Neural progenitor cell (in vitro differentiated cells): ENCODE results near the gene RNF114. TPM values are rescaled to one million over a fixed set of nuclear protein-coding genes. Genes with fewer than 3 reads are reported as not detected.
A peak's percentile ranks its signal among the peaks of the same experiment; 100 is the strongest.

Experiments
- DNase-seq: peaks from one replicate; pipeline ENCODE4 v3.0.0-alpha.2; 2016; ENCODE audit warnings: low spot score
- H2AFZ ChIP-seq: fragments of 200-600 bp; sonication (generic); replicated peaks from 2 replicates; pipeline ENCODE4 v1.6.1; 2016; ENCODE audit warnings: antibody characterized with exemption
- H3F3A ChIP-seq: fragments of 200-600 bp; sonication (generic); 2 replicates; pipeline ENCODE4 v1.6.1; 2016; ENCODE audit warnings: antibody characterized with exemption, low read depth
- H3K27ac ChIP-seq: fragments of 200-600 bp; sonication (generic); 2 replicates; pipeline ENCODE4 v1.5.1; 2016; ENCODE audit warnings: mild to moderate bottlenecking
- H3K27me3 ChIP-seq: fragments of 200-600 bp; sonication (generic); 2 replicates; pipeline ENCODE4 v1.6.1; 2016; ENCODE audit warnings: mild to moderate bottlenecking, moderate library complexity
- H3K36me3 ChIP-seq: fragments of 200-600 bp; sonication (generic); 2 replicates; pipeline ENCODE4 v1.5.1; 2016
- H3K4me1 ChIP-seq: fragments of 200-600 bp; sonication (generic); 2 replicates; pipeline ENCODE4 v1.6.1; 2016; ENCODE audit warnings: mixed run types
- H3K4me2 ChIP-seq: fragments of 200-600 bp; sonication (generic); 2 replicates; pipeline ENCODE4 v1.6.1; 2016
- H3K4me3 ChIP-seq: fragments of 200-600 bp; sonication (generic); 2 replicates; pipeline ENCODE4 v1.5.1; 2016
- H3K79me2 ChIP-seq: fragments of 200-600 bp; sonication (generic); 2 replicates; pipeline ENCODE4 v1.6.1; 2016; ENCODE audit warnings: low read depth
- H3K9ac ChIP-seq: fragments of 200-600 bp; sonication (generic); 2 replicates; pipeline ENCODE4 v1.6.1; 2016
- H3K9me3 ChIP-seq: fragments of 200-600 bp; sonication (generic); 2 replicates; pipeline ENCODE4 v1.5.1; 2016; ENCODE audit warnings: low read depth
- H4K20me1 ChIP-seq: fragments of 200-600 bp; sonication (generic); 2 replicates; pipeline ENCODE4 v1.6.1; 2016; ENCODE audit warnings: low read depth
- H3K27ac Mint-ChIP-seq: 3 replicates; pipeline ENCODE4 v1.8.0; 2021; ENCODE audit warnings: mixed read lengths
- H3K27me3 Mint-ChIP-seq: 2 replicates; pipeline ENCODE4 v1.8.0; 2022; ENCODE audit warnings: low read depth, mild to moderate bottlenecking, inconsistent platforms, moderate library complexity, mixed read lengths; ENCODE audit not compliant: insufficient read depth
- H3K36me3 Mint-ChIP-seq: 3 replicates; pipeline ENCODE4 v1.8.0; 2021; ENCODE audit warnings: mixed read lengths
- H3K4me1 Mint-ChIP-seq: 3 replicates; pipeline ENCODE4 v1.8.0; 2021; ENCODE audit warnings: mixed read lengths
- H3K4me3 Mint-ChIP-seq: 3 replicates; pipeline ENCODE4 v1.8.0; 2021; ENCODE audit warnings: mild to moderate bottlenecking, moderate library complexity, mixed read lengths
- H3K9me3 Mint-ChIP-seq: 3 replicates; pipeline ENCODE4 v1.8.0; 2020; ENCODE audit warnings: mixed read lengths
- CTCF ChIP-seq: fragments of 200-600 bp; sonication (generic); IDR thresholded peaks from 2 replicates; pipeline ENCODE4 v1.5.1; 2017; ENCODE audit warnings: antibody characterized with exemption, mild to moderate bottlenecking
- EZH2 ChIP-seq: fragments of 200-600 bp; sonication (generic); IDR thresholded peaks from 2 replicates; pipeline ENCODE4 v1.6.1; 2017; ENCODE audit warnings: antibody characterized with exemption, mild to moderate bottlenecking, moderate library complexity
- EZH2phosphoT487 ChIP-seq: fragments of 200-600 bp; sonication (generic); IDR thresholded peaks from 2 replicates; pipeline ENCODE4 v1.6.1; 2017; ENCODE audit warnings: antibody characterized with exemption
- total RNA-seq: library from RNA; depleted of rRNA; stranded (reverse); fragments of >200 nt; gene quantifications from 2 replicates; pipeline ENCODE4 v1.2.3, GENCODE V29; 2015; ENCODE audit warnings: low replicate concordance

Gene RNF114
- total RNA-seq, 1 donor from 2014 or later = 41.3 TPM

DNA sequence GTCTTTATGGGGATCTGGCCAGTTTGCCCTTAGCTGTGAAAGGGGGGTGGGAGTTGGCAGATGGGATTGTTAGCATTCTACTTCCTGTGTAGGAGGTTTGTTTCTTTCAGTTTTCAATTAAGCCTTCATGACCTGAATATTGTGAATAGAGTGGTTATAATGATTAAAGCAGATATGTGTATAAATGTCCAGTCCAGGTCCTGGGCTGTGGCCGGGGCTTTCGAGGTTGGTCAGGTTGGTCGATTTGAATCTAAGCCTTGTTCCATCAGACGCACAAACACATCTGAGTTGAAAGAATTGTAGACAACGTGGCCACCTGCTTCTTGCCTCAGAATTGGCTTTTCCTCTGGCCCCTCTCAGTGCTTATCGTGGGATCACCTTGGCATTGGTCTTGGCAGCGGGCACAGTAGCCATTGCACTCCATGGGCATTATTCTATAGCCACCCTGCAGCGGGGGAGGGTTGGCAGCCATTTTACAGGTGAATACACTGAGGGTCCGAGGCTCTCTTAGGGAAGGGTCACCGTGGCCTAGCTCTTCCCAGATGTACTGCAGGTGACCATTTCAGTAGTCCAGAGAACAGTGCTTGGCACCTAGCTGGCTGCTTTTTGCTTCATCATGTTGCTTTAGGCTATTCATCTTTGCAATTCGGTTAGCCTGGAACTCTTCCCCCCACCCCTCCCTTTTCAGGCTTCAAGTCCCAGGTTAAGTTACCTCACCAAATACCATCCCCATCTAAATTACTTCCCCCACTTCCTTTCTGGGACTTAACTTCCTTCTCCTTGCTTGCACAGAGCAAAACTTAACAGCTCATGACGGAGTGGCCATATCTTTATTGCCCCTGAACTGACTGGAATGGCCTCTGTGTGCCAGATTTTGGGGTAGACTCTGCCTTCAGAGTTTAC is 1.1 kb downstream of the RNF114 start:
- H3K4me3 ChIP-seq = peak overlapping the region; percentile 92
- no peaks in the 10 kb centered on the region for H3K27me3 ChIP-seq
- H3K27me3 Mint-ChIP-seq = no peaks in the 10 kb centered on the region
- no peaks in the 10 kb centered on the region for H3K9me3 ChIP-seq
- no peaks in the 10 kb centered on the region for H3K9me3 Mint-ChIP-seq
- no peaks in the 10 kb centered on the region for H3F3A ChIP-seq
- H3K4me2 ChIP-seq = peak overlapping the region; percentile 80
- no peak overlapping the region for H2AFZ ChIP-seq
- H3K79me2 ChIP-seq = peaks cover 60% of the 10 kb centered on the region
- H4K20me1 ChIP-seq = peaks cover 29% of the 10 kb centered on the region
- TF ChIP-seq CTCF = no peak
- no peak for TF ChIP-seq EZH2phosphoT487
- TF ChIP-seq EZH2 = no peak
- no peak overlapping the region for H3K27ac ChIP-seq
- no peak overlapping the region for H3K27ac Mint-ChIP-seq
- peaks cover 28% of the 10 kb centered on the region for H3K4me1 Mint-ChIP-seq
- DNase-seq = no peak
- H3K9ac ChIP-seq = peak overlapping the region; percentile 64
- H3K4me1 ChIP-seq = peaks cover 15% of the 10 kb centered on the region
- peak overlapping the region; percentile 99 for H3K4me3 Mint-ChIP-seq
- peaks cover 10% of the 10 kb centered on the region for H3K36me3 Mint-ChIP-seq
- no peaks in the 10 kb centered on the region for H3K36me3 ChIP-seq

- no peak overlapping the region for H2AFZ ChIP-seq
- peaks cover 71% of the 10 kb centered on the region for H3K79me2 ChIP-seq
- no peaks in the 10 kb centered on the region for H3K36me3 ChIP-seq
- peaks cover 28% of the 10 kb centered on the region for H3K4me1 Mint-ChIP-seq
- H3K9ac ChIP-seq = no peak overlapping the region
- H3K27me3 ChIP-seq = no peaks in the 10 kb centered on the region
- TF ChIP-seq EZH2 (no peak), EZH2phosphoT487 (no peak)
- H3K27ac ChIP-seq = no peak overlapping the region
- peak overlapping the region; percentile 80 for H3K4me2 ChIP-seq
- peak overlapping the region; percentile 92 for H3K4me3 ChIP-seq
- peaks cover 15% of the 10 kb centered on the region for H3K4me1 ChIP-seq
- H3K9me3 Mint-ChIP-seq = no peaks in the 10 kb centered on the region
- H3K36me3 Mint-ChIP-seq = peaks cover 10% of the 10 kb centered on the region
- H3K4me3 Mint-ChIP-seq = peak overlapping the region; percentile 71
- no peak for DNase-seq
- H3F3A ChIP-seq = no peaks in the 10 kb centered on the region
- peaks cover 34% of the 10 kb centered on the region for H4K20me1 ChIP-seq
- H3K9me3 ChIP-seq = no peaks in the 10 kb centered on the region
- H3K27me3 Mint-ChIP-seq = no peaks in the 10 kb centered on the region
- H3K27ac Mint-ChIP-seq = no peak overlapping the region
Observed at GRCh38 chr20:49938173-49939163, 2.3 kb downstream of the RNF114 start.

GRCh38 chr20:49941456-49941855 is 5.3 kb downstream of the RNF114 start:
- Mint-ChIP-seq H3K27me3 (no peaks in the 10 kb centered on the region), H3K27ac (peak overlapping the region; percentile 58), H3K9me3 (no peaks in the 10 kb centered on the region), H3K4me1 (peaks cover 25% of the 10 kb centered on the region), H3K4me3 (no peak overlapping the region), H3K36me3 (peaks cover 20% of the 10 kb centered on the region)
- Histone ChIP-seq H3K4me1 (peaks cover 15% of the 10 kb centered on the region), H3K9me3 (no peaks in the 10 kb centered on the region), H3F3A (no peaks in the 10 kb centered on the region), H2AFZ (no peak overlapping the region), H3K36me3 (peaks cover 5% of the 10 kb centered on the region), H3K4me2 (no peak overlapping the region), H3K4me3 (no peak overlapping the region), H3K9ac (no peak overlapping the region), H3K27ac (no peak overlapping the region), H3K27me3 (no peaks in the 10 kb centered on the region), H3K79me2 (peaks cover 77% of the 10 kb centered on the region), H4K20me1 (peaks cover 34% of the 10 kb centered on the region)
- TF ChIP-seq EZH2 = no peak
- DNase-seq = no peak

- no peak overlapping the region for H3K27ac Mint-ChIP-seq
- Histone ChIP-seq H3K4me2 (no peak overlapping the region), H3K27ac (no peak overlapping the region), H3F3A (no peaks in the 10 kb centered on the region), H3K4me1 (peaks cover 12% of the 10 kb centered on the region), H4K20me1 (peaks cover 25% of the 10 kb centered on the region), H3K9ac (no peak overlapping the region), H2AFZ (no peak overlapping the region), H3K4me3 (no peak overlapping the region), H3K79me2 (peaks cover 69% of the 10 kb centered on the region), H3K27me3 (no peaks in the 10 kb centered on the region), H3K36me3 (peaks cover 10% of the 10 kb centered on the region), H3K9me3 (no peaks in the 10 kb centered on the region)
- H3K36me3 Mint-ChIP-seq = peaks cover 23% of the 10 kb centered on the region
- no peak overlapping the region for H3K4me3 Mint-ChIP-seq
- peaks cover 18% of the 10 kb centered on the region for H3K4me1 Mint-ChIP-seq
- TF ChIP-seq EZH2 = no peak
- TF ChIP-seq CTCF = no peak
- no peak for TF ChIP-seq EZH2phosphoT487
- no peaks in the 10 kb centered on the region for H3K9me3 Mint-ChIP-seq
- no peak for DNase-seq
- H3K27me3 Mint-ChIP-seq = no peaks in the 10 kb centered on the region
Observed at GRCh38 chr20:49942303-49942702, 6.1 kb downstream of the RNF114 start.
